Endodermal cell (in vitro differentiated cells): ENCODE results near the gene KAZN. TPM values are rescaled to one million over a fixed set of nuclear protein-coding genes. Genes with fewer than 3 reads are reported as not detected.

Experiments used
- DNase-seq: peaks from one replicate; pipeline ENCODE4 v3.0.0-alpha.2; 2017
- H3K27ac ChIP-seq: 2 replicates; pipeline ENCODE4 v1.5.1; 2013; ENCODE audit warnings: mild to moderate bottlenecking, low read depth, low read length, moderate library complexity
- H3K27me3 ChIP-seq: 2 replicates; pipeline ENCODE4 v1.6.1; 2013; ENCODE audit warnings: mild to moderate bottlenecking, low read length, moderate library complexity; ENCODE audit not compliant: insufficient read depth, control insufficient read depth, poor library complexity, severe bottlenecking
- H3K36me3 ChIP-seq: 2 replicates; pipeline ENCODE4 v1.7.0; 2013; ENCODE audit warnings: mild to moderate bottlenecking, low read length, moderate library complexity; ENCODE audit not compliant: control insufficient read depth, insufficient read depth
- H3K4me1 ChIP-seq: one replicate; pipeline ENCODE4 v1.7.0; 2013; ENCODE audit warnings: low read length; ENCODE audit not compliant: control insufficient read depth, insufficient read depth
- H3K4me3 ChIP-seq: 2 replicates; pipeline ENCODE4 v1.5.1; 2013; ENCODE audit warnings: mild to moderate bottlenecking, low read length, moderate library complexity
- H3K9ac ChIP-seq: 2 replicates; pipeline ENCODE4 v1.6.1; 2013; ENCODE audit warnings: mild to moderate bottlenecking, low read length, moderate library complexity; ENCODE audit not compliant: poor library complexity, severe bottlenecking; ENCODE audit errors: extremely low read depth
- H3K9me3 ChIP-seq: 2 replicates; pipeline ENCODE4 v1.6.1; 2013; ENCODE audit warnings: mild to moderate bottlenecking, low read length, moderate library complexity; ENCODE audit not compliant: control insufficient read depth
- H3K27ac Mint-ChIP-seq: 2 replicates; pipeline ENCODE4 v1.8.0; 2020; ENCODE audit warnings: mixed read lengths
- H3K27me3 Mint-ChIP-seq: 2 replicates; pipeline ENCODE4 v1.8.0; 2021; ENCODE audit warnings: mild to moderate bottlenecking, mixed read lengths; ENCODE audit not compliant: insufficient read depth
- H3K36me3 Mint-ChIP-seq: 2 replicates; pipeline ENCODE4 v1.8.0; 2020; ENCODE audit warnings: low read depth, mixed read lengths
- H3K4me1 Mint-ChIP-seq: 2 replicates; pipeline ENCODE4 v1.8.0; 2020; ENCODE audit warnings: mixed read lengths
- H3K4me3 Mint-ChIP-seq: 2 replicates; pipeline ENCODE4 v1.8.0; 2020; ENCODE audit warnings: mild to moderate bottlenecking, moderate library complexity, mixed read lengths
- H3K9me3 Mint-ChIP-seq: 2 replicates; pipeline ENCODE4 v1.8.0; 2020; ENCODE audit warnings: mild to moderate bottlenecking, mixed read lengths
- CTCF ChIP-seq: fragments of 200-600 bp; sonication (generic); conservative IDR thresholded peaks from 2 replicates; pipeline ENCODE4 v1.5.0; 2021; ENCODE audit warnings: antibody characterized with exemption, mild to moderate bottlenecking
- WGBS, 2 experiments: methylation state at CpG; one replicate each; pipeline versions ENCODE4 v1.1.5 to v1.1.7; 2013; ENCODE audit warnings: missing lambda C conversion rate in 2 of 2, mixed read lengths in 1 of 2; ENCODE audit not compliant: insufficient coverage in 1 of 2, insufficient read length in 1 of 2; 5-methylcytosine and 5-hydroxymethylcytosine counted together
- total RNA-seq, 2 donors: library from RNA; stranded (reverse); fragmentation: NEBNext Ultra II Directional in 1 of 2; extraction: Animal tissue kit (Norgen Biotek cat#: 25700) in 1 of 2; gene quantifications; 2 replicates in 1 of 2; 3 replicates in 1 of 2; pipeline ENCODE4 v1.2.1, GENCODE V29; 2021

The KAZN gene
- total RNA-seq, 2 donors from 2014 or later, result 12.4 to 13.9 TPM

- no peak for DNase-seq
- WGBS, 2 experiments, result 66 to 93% methylated on average over 2 to 4 of the region's 4 CpGs
- Mint-ChIP-seq H3K9me3 (no peaks in the 10 kb centered on the region), H3K4me1 (peaks cover 4% of the 10 kb centered on the region), H3K36me3 (no peaks in the 10 kb centered on the region), H3K27me3 (no peaks in the 10 kb centered on the region), H3K4me3 (no peak overlapping the region), H3K27ac (no peak overlapping the region)
- Histone ChIP-seq H3K4me1 (no peaks in the 10 kb centered on the region), H3K4me3 (no peak overlapping the region), H3K36me3 (no peaks in the 10 kb centered on the region), H3K27ac (no peak overlapping the region), H3K27me3 (no peaks in the 10 kb centered on the region), H3K9ac (no peak overlapping the region), H3K9me3 (peaks cover 4% of the 10 kb centered on the region)
- no peak for TF ChIP-seq CTCF
These were observed 297.2 kb downstream of the KAZN start for GRCh38 chr1:14895727-14896126.

- Mint-ChIP-seq H3K27me3 (peaks cover 2% of the 10 kb centered on the region), H3K27ac (no peak overlapping the region), H3K4me1 (peaks cover 10% of the 10 kb centered on the region), H3K9me3 (no peaks in the 10 kb centered on the region), H3K4me3 (no peak overlapping the region), H3K36me3 (no peaks in the 10 kb centered on the region)
- Histone ChIP-seq H3K36me3 (no peaks in the 10 kb centered on the region), H3K4me3 (no peak overlapping the region), H3K27me3 (no peaks in the 10 kb centered on the region), H3K27ac (no peak overlapping the region), H3K9me3 (peaks cover 4% of the 10 kb centered on the region), H3K9ac (no peak overlapping the region), H3K4me1 (no peaks in the 10 kb centered on the region)
- no peak for DNase-seq
- 92 to 93% methylated on average over 3 of the region's 3 CpGs for WGBS, 2 experiments
- no peak for TF ChIP-seq CTCF
These were observed 298.0 kb downstream of the KAZN start for GRCh38 chr1:14896381-14897079.

- no peak overlapping the region for H3K9ac ChIP-seq
- H3K27ac ChIP-seq, result no peak overlapping the region
- no peak for DNase-seq
- H3K36me3 ChIP-seq, result no peaks in the 10 kb centered on the region
- no peaks in the 10 kb centered on the region for H3K27me3 ChIP-seq
- Mint-ChIP-seq H3K27me3 (peaks cover 2% of the 10 kb centered on the region), H3K36me3 (no peaks in the 10 kb centered on the region), H3K9me3 (no peaks in the 10 kb centered on the region), H3K4me3 (no peak overlapping the region), H3K4me1 (peaks cover 10% of the 10 kb centered on the region), H3K27ac (no peak overlapping the region)
- H3K4me3 ChIP-seq, result no peak overlapping the region
- H3K9me3 ChIP-seq, result peaks cover 4% of the 10 kb centered on the region
- H3K4me1 ChIP-seq, result no peaks in the 10 kb centered on the region
- no peak for TF ChIP-seq CTCF
These were observed 298.6 kb downstream of the KAZN start for GRCh38 chr1:14897080-14897449.
